Panc1 (cell line): ENCODE results near the gene CSTF1.
"Not testable (repeated sequence)": the region's sequence is repeated elsewhere in the genome, so short reads cannot be mapped to it uniquely, and the experiment has no call there.

ENCODE experiments used
- POLR2AphosphoS5 ChIP-seq: IDR thresholded peaks from 2 replicates; pipeline ENCODE4 v1.6.1; 2012; ENCODE audit warnings: mild to moderate bottlenecking, low read depth, low read length, moderate library complexity
- TF ChIP-seq, protein P1 (sequence below): fragments of 450-650 bp; IDR thresholded peaks from 2 replicates; pipeline ENCODE4 v1.5.1; 2017; ENCODE audit warnings: mild to moderate bottlenecking

DNA sequence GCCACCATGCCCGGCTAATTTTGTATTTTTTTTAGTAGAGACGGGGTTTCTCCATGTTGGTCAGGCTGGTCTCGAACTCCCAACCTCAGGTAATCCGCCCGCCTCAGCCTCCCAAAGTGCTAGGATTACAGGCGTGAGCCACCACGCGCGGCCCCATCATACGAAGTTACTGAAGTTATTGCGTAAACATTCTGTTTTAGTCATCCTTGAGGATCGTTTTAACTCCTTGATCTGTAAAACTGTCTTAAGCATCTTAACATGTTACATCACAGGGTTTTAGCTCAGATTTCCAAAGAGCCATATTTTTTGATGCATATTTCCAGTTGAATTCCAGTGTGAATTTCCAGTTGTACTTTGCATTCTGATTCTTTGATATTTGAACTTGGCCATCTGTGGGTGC, 12.9 kb downstream of the CSTF1 start:
- not testable (repeated sequence) for TF ChIP-seq POLR2AphosphoS5
- TF ChIP-seq, protein P1, sequence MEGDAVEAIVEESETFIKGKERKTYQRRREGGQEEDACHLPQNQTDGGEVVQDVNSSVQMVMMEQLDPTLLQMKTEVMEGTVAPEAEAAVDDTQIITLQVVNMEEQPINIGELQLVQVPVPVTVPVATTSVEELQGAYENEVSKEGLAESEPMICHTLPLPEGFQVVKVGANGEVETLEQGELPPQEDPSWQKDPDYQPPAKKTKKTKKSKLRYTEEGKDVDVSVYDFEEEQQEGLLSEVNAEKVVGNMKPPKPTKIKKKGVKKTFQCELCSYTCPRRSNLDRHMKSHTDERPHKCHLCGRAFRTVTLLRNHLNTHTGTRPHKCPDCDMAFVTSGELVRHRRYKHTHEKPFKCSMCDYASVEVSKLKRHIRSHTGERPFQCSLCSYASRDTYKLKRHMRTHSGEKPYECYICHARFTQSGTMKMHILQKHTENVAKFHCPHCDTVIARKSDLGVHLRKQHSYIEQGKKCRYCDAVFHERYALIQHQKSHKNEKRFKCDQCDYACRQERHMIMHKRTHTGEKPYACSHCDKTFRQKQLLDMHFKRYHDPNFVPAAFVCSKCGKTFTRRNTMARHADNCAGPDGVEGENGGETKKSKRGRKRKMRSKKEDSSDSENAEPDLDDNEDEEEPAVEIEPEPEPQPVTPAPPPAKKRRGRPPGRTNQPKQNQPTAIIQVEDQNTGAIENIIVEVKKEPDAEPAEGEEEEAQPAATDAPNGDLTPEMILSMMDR: not testable (repeated sequence)
